ENCODE measurements around the gene DMRTB1. TPM values are rescaled to one million over a fixed set of nuclear protein-coding genes. Genes with fewer than 3 reads are reported as not detected.

Gene DMRTB1
- total RNA-seq, 1 donor from 2014 or later = not detected

- DNase-seq (no peak), ATAC-seq (no peak)
- intact Hi-C loops (cut with micrococcal nuclease) = no loop called here
Observed at GRCh38 chr1:53461323-53462044, 2.3 kb downstream of the DMRTB1 start.

GRCh38 chr1:53462193-53462592 lies 3.0 kb downstream of the DMRTB1 start:
- ATAC-seq = no peak
- no peak for DNase-seq
- intact Hi-C loops (cut with micrococcal nuclease) = no loop called here

GRCh38 chr1:53462769-53463501 lies 3.7 kb downstream of the DMRTB1 start:
- no peak for ATAC-seq
- DNase-seq = no peak
- intact Hi-C loops (cut with micrococcal nuclease) = no loop called here

GRCh38 chr1:53463961-53464899 lies 5.0 kb downstream of the DMRTB1 start:
- ATAC-seq (no peak), DNase-seq (no peak)
- intact Hi-C loops (cut with micrococcal nuclease) = no loop called here

GRCh38 chr1:53465023-53465957 lies 6.1 kb downstream of the DMRTB1 start:
- ATAC-seq = peak; percentile 24
- intact Hi-C loops (cut with micrococcal nuclease) = no loop called here
- no peak for DNase-seq

- DNase-seq = no peak
- intact Hi-C loops (cut with micrococcal nuclease) = no loop called here
- no peak for ATAC-seq
Observed at GRCh38 chr1:53467391-53467790, 8.2 kb downstream of the DMRTB1 start.

GRCh38 chr1:53468374-53468773 lies 9.2 kb downstream of the DMRTB1 start:
- intact Hi-C loops (cut with micrococcal nuclease) = no loop called here
- DNase-seq = no peak
- no peak for ATAC-seq

- no peak for ATAC-seq
- intact Hi-C loops (cut with micrococcal nuclease) = no loop called here
Observed at GRCh38 chr1:53469373-53469772, 10.2 kb downstream of the DMRTB1 start.

GRCh38 chr1:53470155-53470554 lies 11.0 kb downstream of the DMRTB1 start:
- ATAC-seq (peak; percentile 91), DNase-seq (peak; percentile 86)
- intact Hi-C loops (cut with micrococcal nuclease) = no loop called here

More at GRCh38 chr1:53469373-53469772, 10.2 kb downstream of the DMRTB1 start:
- no peak for DNase-seq

GRCh38 chr1:53470584-53470983 lies 11.4 kb downstream of the DMRTB1 start:
- no peak for ATAC-seq
- intact Hi-C loops (cut with micrococcal nuclease) = no loop called here

GRCh38 chr1:53471000-53471399 lies 11.8 kb downstream of the DMRTB1 start:
- intact Hi-C loops (cut with micrococcal nuclease) = no loop called here
- DNase-seq (no peak), ATAC-seq (no peak)

More at GRCh38 chr1:53470584-53470983, 11.4 kb downstream of the DMRTB1 start:
- no peak for DNase-seq

GRCh38 chr1:53473463-53473862 lies 14.3 kb downstream of the DMRTB1 start:
- no peak for DNase-seq
- ATAC-seq = no peak
- intact Hi-C loops (cut with micrococcal nuclease) = no loop called here

GRCh38 chr1:53475664-53476063 lies 16.5 kb downstream of the DMRTB1 start:
- ATAC-seq (no peak), DNase-seq (no peak)
- intact Hi-C loops (cut with micrococcal nuclease) = no loop called here

- DNase-seq = no peak
- ATAC-seq = no peak
- intact Hi-C loops (cut with micrococcal nuclease) = no loop called here
Observed at GRCh38 chr1:53476579-53476978, 17.4 kb downstream of the DMRTB1 start.

GRCh38 chr1:53477651-53478501 lies 18.7 kb downstream of the DMRTB1 start:
- DNase-seq = no peak
- intact Hi-C loops (cut with micrococcal nuclease) = no loop called here
- no peak for ATAC-seq

GRCh38 chr1:53478502-53478818 lies 19.3 kb downstream of the DMRTB1 start:
- intact Hi-C loops (cut with micrococcal nuclease) = no loop called here
- ATAC-seq = no peak
- no peak for DNase-seq

GRCh38 chr1:53480678-53481077 lies 21.5 kb downstream of the DMRTB1 start:
- DNase-seq (no peak), ATAC-seq (no peak)
- intact Hi-C loops (cut with micrococcal nuclease) = loop anchor here (10.0 kb wide), 1 partner anchor 274 kb away; no protein-coding TSS in a partner anchor

GRCh38 chr1:53481456-53481855 lies 22.3 kb downstream of the DMRTB1 start:
- DNase-seq (no peak), ATAC-seq (no peak)
- intact Hi-C loops (cut with micrococcal nuclease) = loop anchor here (10.0 kb wide), 1 partner anchor 273 kb away; no protein-coding TSS in a partner anchor

All from left ventricle myocardium superior (tissue), 1 donor.